Endometrium (tissue), 2 donors: ENCODE measurements around the gene MYL11.

ENCODE experiments used
- FAIRE-seq: peaks from 2 replicates; lab custom pipeline; 2012; peaks lifted over from hg19 to GRCh38; lab: Jason Lieb, UNC
- donor health status: control.
- donor health status: control.

MYL11 gene

GRCh38 chr16:30371248-30371816, 3.3 kb upstream of the MYL11 start:
- FAIRE-seq, result no peak

- FAIRE-seq, result no peak
Observed at GRCh38 chr16:30372038-30372712, 2.4 kb upstream of the MYL11 start.

- no peak for FAIRE-seq
Observed at GRCh38 chr16:30372725-30373124, 1.9 kb upstream of the MYL11 start.

GRCh38 chr16:30375864-30376263, 1.3 kb downstream of the MYL11 start:
- FAIRE-seq, result no peak

- no peak for FAIRE-seq
Observed at GRCh38 chr16:30376461-30376902, 1.9 kb downstream of the MYL11 start.

- no peak for FAIRE-seq
Observed at GRCh38 chr16:30377050-30377811, 2.6 kb downstream of the MYL11 start.

GRCh38 chr16:30377812-30378235, 3.2 kb downstream of the MYL11 start:
- FAIRE-seq, result no peak

GRCh38 chr16:30378236-30379157, 3.9 kb downstream of the MYL11 start:
- FAIRE-seq, result no peak

GRCh38 chr16:30379158-30379783, 4.7 kb downstream of the MYL11 start:
- no peak for FAIRE-seq

GRCh38 chr16:30380072-30380802, 5.6 kb downstream of the MYL11 start:
- no peak for FAIRE-seq

GRCh38 chr16:30380803-30381208, 6.2 kb downstream of the MYL11 start:
- FAIRE-seq, result no peak

GRCh38 chr16:30381291-30382041, 6.9 kb downstream of the MYL11 start:
- FAIRE-seq, result no peak

GRCh38 chr16:30382111-30382881, 7.7 kb downstream of the MYL11 start, which contains the start of gene SEPTIN1:
TSS of gene SEPTIN1 (minus strand) at chr16:30382561. CDS start at chr16:30382542, 19 bp downstream.
- no peak for FAIRE-seq

- FAIRE-seq, result no peak
Observed at GRCh38 chr16:30383521-30383920, 8.9 kb downstream of the MYL11 start.

GRCh38 chr16:30394592-30395154, 20.1 kb downstream of the MYL11 start:
- FAIRE-seq, result no peak

- no peak for FAIRE-seq
Observed at GRCh38 chr16:30395155-30395991, 20.8 kb downstream of the MYL11 start, which contains the start of gene ZNF48. TSS of gene ZNF48 (plus strand) at chr16:30395420. CDS start at chr16:30395795, 375 bp downstream.

GRCh38 chr16:30395992-30396585, 21.5 kb downstream of the MYL11 start:
- FAIRE-seq, result no peak
